Stimulated activated naive CD8-positive, alpha-beta T cell treated with anti-CD3 and anti-CD28 coated beads, Interleukin-15, Interleukin-2, amounts not matched to agents 100 ng/mL and 50 ng/mL, for 24 hours (primary cell): Measurements from ENCODE around the gene FAM120B.

Experiments
- H3K27ac Mint-ChIP-seq: one replicate; pipeline ENCODE4 v1.8.0; 2021; ENCODE audit warnings: mild to moderate bottlenecking, mixed read lengths
- H3K27me3 Mint-ChIP-seq: one replicate; pipeline ENCODE4 v1.8.0; 2021; ENCODE audit warnings: mixed read lengths
- H3K36me3 Mint-ChIP-seq: one replicate; pipeline ENCODE4 v1.8.0; 2021; ENCODE audit warnings: low read depth, mixed read lengths
- H3K4me1 Mint-ChIP-seq: one replicate; pipeline ENCODE4 v1.8.0; 2021; ENCODE audit warnings: low read depth, mixed read lengths
- H3K4me3 Mint-ChIP-seq: one replicate; pipeline ENCODE4 v1.8.0; 2021; ENCODE audit warnings: mild to moderate bottlenecking, mixed read lengths
- H3K9me3 Mint-ChIP-seq: one replicate; pipeline ENCODE4 v1.8.0; 2021; ENCODE audit warnings: mixed read lengths

The FAM120B gene

GRCh38 chr6:170433163-170434116 lies 126.9 kb downstream of the FAM120B start:
- Mint-ChIP-seq H3K36me3 (peaks cover 4% of the 10 kb centered on the region), H3K4me1 (peaks cover 6% of the 10 kb centered on the region), H3K9me3 (peaks cover 5% of the 10 kb centered on the region), H3K4me3 (no peak overlapping the region), H3K27ac (no peak overlapping the region), H3K27me3 (peaks cover 17% of the 10 kb centered on the region)

- peaks cover 4% of the 10 kb centered on the region for H3K36me3 Mint-ChIP-seq
- no peak overlapping the region for H3K27ac Mint-ChIP-seq
- H3K9me3 Mint-ChIP-seq: peaks cover 5% of the 10 kb centered on the region
- H3K4me3 Mint-ChIP-seq: no peak overlapping the region
- peaks cover 17% of the 10 kb centered on the region for H3K27me3 Mint-ChIP-seq
- H3K4me1 Mint-ChIP-seq: peaks cover 6% of the 10 kb centered on the region
These were observed 127.7 kb downstream of the FAM120B start for GRCh38 chr6:170434117-170434820.

GRCh38 chr6:170434821-170435155 lies 128.2 kb downstream of the FAM120B start:
- Mint-ChIP-seq H3K27ac (no peak overlapping the region), H3K4me1 (peaks cover 6% of the 10 kb centered on the region), H3K36me3 (peaks cover 4% of the 10 kb centered on the region), H3K4me3 (no peak overlapping the region), H3K9me3 (peaks cover 5% of the 10 kb centered on the region), H3K27me3 (peaks cover 17% of the 10 kb centered on the region)

GRCh38 chr6:170435766-170436165 lies 129.2 kb downstream of the FAM120B start:
- no peak overlapping the region for H3K4me3 Mint-ChIP-seq
- H3K4me1 Mint-ChIP-seq: peaks cover 6% of the 10 kb centered on the region
- H3K27ac Mint-ChIP-seq: no peak overlapping the region
- H3K36me3 Mint-ChIP-seq: peaks cover 4% of the 10 kb centered on the region
- peaks cover 17% of the 10 kb centered on the region for H3K27me3 Mint-ChIP-seq
- peaks cover 5% of the 10 kb centered on the region for H3K9me3 Mint-ChIP-seq

- Mint-ChIP-seq H3K27ac (no peak overlapping the region), H3K4me3 (no peak overlapping the region), H3K4me1 (peaks cover 6% of the 10 kb centered on the region), H3K36me3 (peaks cover 4% of the 10 kb centered on the region), H3K9me3 (peaks cover 5% of the 10 kb centered on the region), H3K27me3 (peaks cover 17% of the 10 kb centered on the region)
These were observed 129.8 kb downstream of the FAM120B start for GRCh38 chr6:170436209-170436809.

- peak overlapping the region; percentile 30 for H3K4me3 Mint-ChIP-seq
These were observed 131.3 kb downstream of the FAM120B start for GRCh38 chr6:170437719-170438401.

GRCh38 chr6:170438402-170438753 lies 131.8 kb downstream of the FAM120B start:
- Mint-ChIP-seq H3K36me3 (peaks cover 4% of the 10 kb centered on the region), H3K27me3 (peaks cover 17% of the 10 kb centered on the region), H3K4me3 (peak overlapping the region; percentile 30), H3K9me3 (peaks cover 5% of the 10 kb centered on the region), H3K4me1 (peaks cover 6% of the 10 kb centered on the region), H3K27ac (no peak overlapping the region)

More at GRCh38 chr6:170437719-170438401, 131.3 kb downstream of the FAM120B start:
- Mint-ChIP-seq H3K4me1 (peaks cover 6% of the 10 kb centered on the region), H3K27ac (no peak overlapping the region), H3K27me3 (peaks cover 17% of the 10 kb centered on the region), H3K36me3 (peaks cover 4% of the 10 kb centered on the region), H3K9me3 (peaks cover 5% of the 10 kb centered on the region)

GRCh38 chr6:170438861-170439260 lies 132.3 kb downstream of the FAM120B start:
- H3K4me1 Mint-ChIP-seq: peaks cover 6% of the 10 kb centered on the region
- H3K27ac Mint-ChIP-seq: no peak overlapping the region
- H3K36me3 Mint-ChIP-seq: peaks cover 4% of the 10 kb centered on the region
- peaks cover 17% of the 10 kb centered on the region for H3K27me3 Mint-ChIP-seq
- peaks cover 5% of the 10 kb centered on the region for H3K9me3 Mint-ChIP-seq
- H3K4me3 Mint-ChIP-seq: no peak overlapping the region

GRCh38 chr6:170439366-170440361 lies 133.1 kb downstream of the FAM120B start:
- Mint-ChIP-seq H3K36me3 (peaks cover 4% of the 10 kb centered on the region), H3K4me1 (peaks cover 6% of the 10 kb centered on the region), H3K27ac (no peak overlapping the region), H3K9me3 (peaks cover 5% of the 10 kb centered on the region), H3K27me3 (peaks cover 17% of the 10 kb centered on the region), H3K4me3 (no peak overlapping the region)

GRCh38 chr6:170440437-170440836 lies 133.9 kb downstream of the FAM120B start:
- H3K4me3 Mint-ChIP-seq: no peak overlapping the region
- peaks cover 6% of the 10 kb centered on the region for H3K4me1 Mint-ChIP-seq
- H3K9me3 Mint-ChIP-seq: peaks cover 5% of the 10 kb centered on the region
- H3K36me3 Mint-ChIP-seq: peaks cover 4% of the 10 kb centered on the region
- H3K27ac Mint-ChIP-seq: no peak overlapping the region
- H3K27me3 Mint-ChIP-seq: peaks cover 17% of the 10 kb centered on the region

GRCh38 chr6:170441316-170441715 lies 134.8 kb downstream of the FAM120B start:
- Mint-ChIP-seq H3K4me1 (peaks cover 6% of the 10 kb centered on the region), H3K27me3 (peaks cover 17% of the 10 kb centered on the region), H3K36me3 (peaks cover 2% of the 10 kb centered on the region), H3K9me3 (peaks cover 3% of the 10 kb centered on the region), H3K4me3 (no peak overlapping the region), H3K27ac (no peak overlapping the region)

- no peak overlapping the region for H3K4me3 Mint-ChIP-seq
- H3K27ac Mint-ChIP-seq: no peak overlapping the region
- no peaks in the 10 kb centered on the region for H3K9me3 Mint-ChIP-seq
- H3K36me3 Mint-ChIP-seq: no peaks in the 10 kb centered on the region
- peaks cover 9% of the 10 kb centered on the region for H3K27me3 Mint-ChIP-seq
- peaks cover 6% of the 10 kb centered on the region for H3K4me1 Mint-ChIP-seq
These were observed 136.0 kb downstream of the FAM120B start for GRCh38 chr6:170442596-170442995.

- Mint-ChIP-seq H3K36me3 (no peaks in the 10 kb centered on the region), H3K27ac (no peak overlapping the region), H3K4me3 (no peak overlapping the region), H3K4me1 (peaks cover 2% of the 10 kb centered on the region), H3K27me3 (peaks cover 4% of the 10 kb centered on the region), H3K9me3 (no peaks in the 10 kb centered on the region)
These were observed 136.6 kb downstream of the FAM120B start for GRCh38 chr6:170443151-170443662.
